KOPT-K1 (cell line): Measurements from ENCODE around the gene DPM2.

Experiments used
- H3K27ac ChIP-seq: fragments of 200-600 bp; sonication (generic); 2 replicates; pipeline ENCODE4 v1.5.1; 2016; ENCODE audit warnings: antibody characterized with exemption, mild to moderate bottlenecking, low read depth, low read length; ENCODE audit not compliant: poor library complexity, severe bottlenecking
- H3K36me3 ChIP-seq: fragments of 200-600 bp; sonication (generic); 2 replicates; pipeline ENCODE4 v1.5.1; 2017; ENCODE audit warnings: antibody characterized with exemption, mild to moderate bottlenecking, low read length, moderate library complexity; ENCODE audit not compliant: insufficient read depth
- H3K9me3 ChIP-seq: fragments of 200-600 bp; sonication (generic); 2 replicates; pipeline ENCODE4 v1.5.1; 2017; ENCODE audit warnings: antibody characterized with exemption, low read length, mild to moderate bottlenecking; ENCODE audit not compliant: insufficient read depth, poor library complexity, severe bottlenecking

DPM2 gene

DNA sequence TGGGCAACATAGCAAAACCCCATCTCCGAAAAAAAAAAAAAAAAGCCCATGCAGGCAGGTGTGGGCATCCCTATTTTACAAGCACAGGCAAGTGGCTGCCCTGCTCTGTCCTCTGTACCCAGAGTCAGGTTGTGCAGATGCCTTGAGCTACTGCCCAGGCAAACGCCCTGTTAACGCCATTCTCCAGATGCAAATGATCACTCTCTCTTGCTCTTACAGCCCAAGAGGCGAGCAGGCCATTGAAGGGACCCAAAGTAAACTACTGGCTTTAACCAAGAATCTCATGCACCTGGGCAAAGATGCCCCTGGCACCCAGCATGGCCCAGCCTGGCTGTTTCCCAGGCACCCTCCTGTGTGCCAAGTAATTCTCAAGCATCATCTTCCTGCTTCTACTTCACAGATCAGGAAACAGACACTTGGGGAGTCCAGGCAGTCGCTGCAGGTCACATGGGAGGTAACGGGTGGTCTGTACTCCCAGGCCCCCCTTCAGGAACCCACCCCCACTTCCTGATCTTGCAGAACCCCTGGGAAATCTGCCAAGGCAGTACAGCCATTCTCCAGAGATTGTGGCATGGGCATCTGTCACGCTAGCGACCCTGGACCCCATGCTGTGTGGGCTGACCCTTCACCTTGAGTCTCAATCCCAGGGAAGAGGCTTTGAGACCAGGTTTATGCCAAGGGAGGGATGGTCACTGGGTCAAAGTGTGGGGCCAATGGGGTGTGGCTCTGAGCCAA lies 28.9 kb upstream of the DPM2 start:
- 0 out of 2 replicates have a peak, but pooled peaks cover 7% of the 10 kb centered on the region for H3K36me3 ChIP-seq
- no peaks in the 10 kb centered on the region for H3K9me3 ChIP-seq
- H3K27ac ChIP-seq: no peak overlapping the region

DNA sequence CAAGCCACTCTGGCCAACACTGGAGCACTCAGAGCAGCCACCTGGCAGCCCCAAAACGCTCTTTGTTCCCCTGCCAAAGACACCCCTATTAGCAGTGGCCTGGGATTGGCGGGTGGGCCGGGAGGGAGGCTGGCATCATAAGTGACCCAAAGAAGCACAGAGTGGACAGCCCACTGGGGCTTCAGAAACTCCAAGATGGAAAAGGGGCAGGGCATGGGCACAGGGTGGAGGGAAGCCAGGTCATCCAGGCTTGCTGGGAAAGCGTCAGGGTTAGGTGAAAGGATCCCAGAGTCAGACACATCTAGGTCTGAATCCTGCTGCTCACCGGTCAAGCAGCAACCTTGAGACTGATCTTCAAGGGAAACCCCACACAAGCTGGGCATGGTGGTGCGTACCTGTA lies 28.3 kb upstream of the DPM2 start:
- Histone ChIP-seq H3K36me3 (0 out of 2 replicates have a peak, but pooled peaks cover 7% of the 10 kb centered on the region), H3K27ac (no peak overlapping the region)

GRCh38 chr9:127963359-127964064 lies 25.9 kb upstream of the DPM2 start:
- no peak overlapping the region for H3K27ac ChIP-seq
- H3K36me3 ChIP-seq: 0 out of 2 replicates have a peak, but pooled peaks cover 7% of the 10 kb centered on the region
- no peaks in the 10 kb centered on the region for H3K9me3 ChIP-seq

More for the DNA sequence above, 28.3 kb upstream of the DPM2 start:
- H3K9me3 ChIP-seq: no peaks in the 10 kb centered on the region

- Histone ChIP-seq H3K27ac (no peak overlapping the region), H3K9me3 (no peaks in the 10 kb centered on the region), H3K36me3 (0 out of 2 replicates have a peak, but pooled peaks cover 7% of the 10 kb centered on the region)
These were observed 25.3 kb upstream of the DPM2 start for GRCh38 chr9:127963041-127963358.

GRCh38 chr9:127962278-127962677 lies 24.6 kb upstream of the DPM2 start:
- 0 out of 2 replicates have a peak, but pooled peaks cover 7% of the 10 kb centered on the region for H3K36me3 ChIP-seq
- no peak overlapping the region for H3K27ac ChIP-seq
- no peaks in the 10 kb centered on the region for H3K9me3 ChIP-seq

DNA sequence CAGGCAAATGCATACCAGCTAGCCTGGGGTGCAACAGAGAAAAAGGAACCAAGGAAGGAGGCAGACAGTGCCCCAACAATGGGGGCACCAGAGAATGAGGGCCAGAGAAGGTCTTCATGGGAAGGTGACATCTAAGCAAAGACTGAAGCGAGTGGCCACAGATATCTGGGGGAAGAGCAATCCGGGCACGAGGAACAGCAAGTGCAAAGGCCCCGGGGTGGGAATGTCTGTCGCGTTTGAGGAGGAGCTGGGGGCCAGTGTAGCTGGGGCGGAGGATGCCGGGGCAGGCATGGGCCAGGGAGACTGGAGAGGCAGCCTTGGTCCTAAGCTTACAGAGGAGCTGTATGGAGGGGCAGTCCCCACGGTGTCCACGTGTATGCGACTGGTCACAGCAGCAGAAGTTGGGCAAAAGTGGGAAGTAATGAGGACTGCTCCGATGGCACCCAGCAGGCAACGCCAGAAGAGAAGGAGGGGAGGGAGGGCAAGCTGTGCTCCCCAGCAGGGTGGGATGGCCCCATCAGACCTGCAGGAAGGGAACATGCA lies 24.0 kb upstream of the DPM2 start:
- 0 out of 2 replicates have a peak, but pooled peaks cover 7% of the 10 kb centered on the region for H3K36me3 ChIP-seq
- H3K9me3 ChIP-seq: no peaks in the 10 kb centered on the region
- H3K27ac ChIP-seq: no peak overlapping the region

- Histone ChIP-seq H3K36me3 (0 out of 2 replicates have a peak, but pooled peaks cover 7% of the 10 kb centered on the region), H3K27ac (no peak overlapping the region), H3K9me3 (no peaks in the 10 kb centered on the region)
These were observed 23.5 kb upstream of the DPM2 start for GRCh38 chr9:127961155-127961490.

- Histone ChIP-seq H3K9me3 (no peaks in the 10 kb centered on the region), H3K27ac (no peak overlapping the region), H3K36me3 (0 out of 2 replicates have a peak, but pooled peaks cover 7% of the 10 kb centered on the region)
These were observed 22.9 kb upstream of the DPM2 start for GRCh38 chr9:127960410-127961154.

- 0 out of 2 replicates have a peak, but pooled peaks cover 7% of the 10 kb centered on the region for H3K36me3 ChIP-seq
- H3K27ac ChIP-seq: no peak overlapping the region
These were observed 22.3 kb upstream of the DPM2 start for GRCh38 chr9:127959841-127960409.

GRCh38 chr9:127959398-127959797 lies 21.7 kb upstream of the DPM2 start:
- Histone ChIP-seq H3K9me3 (no peaks in the 10 kb centered on the region), H3K36me3 (0 out of 2 replicates have a peak, but pooled peaks cover 6% of the 10 kb centered on the region)

More at GRCh38 chr9:127959841-127960409, 22.3 kb upstream of the DPM2 start:
- H3K9me3 ChIP-seq: no peaks in the 10 kb centered on the region

DNA sequence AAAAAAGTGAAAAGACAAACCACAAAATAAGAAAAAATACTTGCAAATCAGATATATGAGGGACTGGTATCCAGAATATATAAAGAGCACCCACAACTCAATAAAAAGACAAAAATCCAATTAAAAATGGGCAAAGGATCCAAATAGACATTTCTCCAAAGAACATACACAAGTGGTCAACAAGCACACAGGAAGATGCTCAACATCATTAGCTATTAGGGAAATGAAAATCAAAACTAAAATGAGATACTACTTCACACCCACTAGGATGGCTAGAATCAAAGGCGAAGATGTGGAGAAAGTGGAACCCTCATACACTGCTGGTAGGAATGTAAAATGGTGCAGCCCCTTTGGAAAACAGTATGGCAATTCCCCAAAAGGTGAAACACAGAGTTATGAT lies 21.1 kb upstream of the DPM2 start:
- Histone ChIP-seq H3K27ac (no peak overlapping the region), H3K36me3 (no peaks in the 10 kb centered on the region), H3K9me3 (no peaks in the 10 kb centered on the region)

More at GRCh38 chr9:127959398-127959797, 21.7 kb upstream of the DPM2 start:
- H3K27ac ChIP-seq: no peak overlapping the region

DNA sequence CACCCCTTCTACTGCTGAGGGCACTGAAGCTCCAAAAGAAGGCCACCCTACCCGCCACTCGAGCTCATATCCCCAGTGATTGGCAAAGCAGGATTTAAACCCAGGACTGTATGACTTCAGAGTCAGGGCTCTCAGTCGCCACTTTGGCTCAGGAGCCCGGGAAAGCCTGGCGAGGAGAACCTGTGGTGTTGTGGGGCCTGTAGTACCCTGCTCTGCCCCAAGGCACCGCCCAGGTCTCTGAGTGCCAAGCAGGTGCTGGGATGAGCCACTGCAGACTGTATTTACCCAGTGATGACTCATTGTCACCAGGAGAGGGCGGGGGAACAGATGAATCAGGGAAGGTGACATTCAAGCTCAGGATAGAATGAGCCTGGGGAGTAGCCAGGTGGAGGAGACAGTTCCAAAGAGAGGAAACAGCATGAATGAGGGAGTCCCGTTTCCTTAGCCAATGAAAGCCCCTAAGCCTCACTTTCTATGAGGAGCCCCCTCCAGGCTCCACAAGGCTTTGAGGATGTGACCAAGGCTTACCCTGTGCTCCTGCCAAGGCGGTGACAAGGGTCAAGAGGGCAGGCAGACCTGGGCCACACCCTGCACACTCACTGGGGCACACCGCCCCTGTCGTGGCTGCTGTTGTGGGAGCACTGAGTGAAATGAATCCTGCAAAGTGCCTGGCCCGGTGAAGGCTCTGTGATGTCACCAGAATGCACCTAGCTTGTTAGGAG lies 17.8 kb upstream of the DPM2 start:
- Histone ChIP-seq H3K9me3 (no peaks in the 10 kb centered on the region), H3K36me3 (no peaks in the 10 kb centered on the region), H3K27ac (no peak overlapping the region)

DNA sequence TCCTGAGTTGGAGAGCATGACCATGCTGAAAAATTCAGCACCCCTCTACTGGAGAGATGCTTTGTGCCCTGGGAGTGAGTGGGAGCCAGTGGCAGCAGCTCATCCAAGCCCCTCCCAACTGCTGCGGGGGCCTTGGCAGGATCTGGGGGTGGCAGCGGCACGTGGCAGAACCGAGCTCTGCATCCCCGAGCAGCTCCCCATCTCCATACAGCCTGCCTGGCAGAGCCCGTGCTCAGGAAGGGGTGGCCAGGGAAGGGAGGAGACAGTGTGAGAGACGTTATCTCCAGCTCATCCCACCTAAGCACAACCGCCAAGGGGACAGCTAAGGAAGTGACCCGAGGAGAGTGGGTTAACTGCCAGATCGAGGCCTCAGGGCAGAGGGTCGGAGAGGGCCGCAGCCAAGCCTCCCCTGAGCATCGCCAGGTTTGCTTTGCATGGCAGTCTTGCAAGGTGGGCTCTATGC lies 17.2 kb upstream of the DPM2 start:
- Histone ChIP-seq H3K27ac (no peak overlapping the region), H3K9me3 (no peaks in the 10 kb centered on the region), H3K36me3 (no peaks in the 10 kb centered on the region)
